ENCODE data around the gene SON.

GRCh38 chr21:33522953-33523349 is 19.9 kb upstream of the SON start:
- TF ChIP-seq REST (tag by site-specific recombination; IDR thresholded peaks at IDR 0.05): no peak
- no peak for TF ChIP-seq ZNF221 (tag by site-specific recombination; IDR thresholded peaks at IDR 0.05; ENCODE audit: borderline replicate concordance)
- no peak for TF ChIP-seq ZNF138 (tag by site-specific recombination; IDR thresholded peaks at IDR 0.05; ENCODE audit: borderline replicate concordance)
- TF ChIP-seq CTCF (tag by site-specific recombination; IDR thresholded peaks at IDR 0.05): no peak

All from HEK293 (cell line).